Mesangial cell (primary cell): ENCODE results near the gene CTU2. TPM values are rescaled to one million over a fixed set of nuclear protein-coding genes. Genes with fewer than 3 reads are reported as not detected.

Experiments
- total RNA-seq: library from RNA; depleted of rRNA; stranded (reverse); fragments of >200 nt; gene quantifications from 2 replicates; pipeline ENCODE4 v1.2.3, GENCODE V29; 2015

Gene CTU2
- 18.8 and 23.3 TPM in 2 replicates for total RNA-seq

DNA sequence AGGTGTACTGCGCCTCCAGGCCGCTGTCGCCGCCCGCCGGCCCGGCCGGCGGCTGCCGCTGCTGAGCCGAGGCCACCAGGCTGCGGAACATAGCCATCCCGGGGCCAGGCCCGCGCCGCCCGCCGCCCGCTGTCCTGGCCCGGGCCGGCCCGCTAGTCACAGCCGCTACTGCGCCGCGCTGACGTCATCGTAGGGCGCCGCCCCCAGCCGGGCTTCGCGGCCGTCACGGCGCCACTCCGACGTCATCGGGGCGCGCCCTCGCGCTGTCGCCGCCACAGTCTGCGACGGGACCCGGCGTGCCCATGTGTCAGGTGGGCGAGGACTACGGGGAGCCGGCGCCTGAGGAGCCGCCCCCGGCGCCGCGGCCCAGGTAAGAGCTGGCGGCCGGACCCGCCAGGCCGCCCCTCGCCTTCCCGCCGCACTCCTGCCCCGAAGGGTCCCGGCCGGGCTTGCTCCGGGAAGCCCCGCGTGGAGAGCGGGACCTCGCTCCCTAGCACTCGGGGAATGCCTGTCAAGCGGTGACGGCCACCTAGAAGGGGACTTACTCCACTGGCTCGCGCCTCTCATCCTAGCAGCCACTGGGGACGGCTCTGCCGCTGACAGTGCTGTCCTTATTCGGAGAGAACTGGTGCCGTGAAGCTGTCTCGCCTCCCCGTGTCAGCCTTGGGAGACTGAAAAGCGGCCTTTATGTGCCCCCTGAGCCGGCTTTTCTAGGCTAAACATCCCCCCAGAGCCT lies at the start of gene CTU2, which contains the start of gene RNF166:
Gene CTU2, plus strand, starts transcription at position 275 of the 736 bp plus-strand sequence. Its CDS starts 28 bp downstream, at position 303.
Gene RNF166, minus strand, starts transcription at position 180 of the 736 bp plus-strand sequence. Its CDS starts 83 bp downstream, at position 97.

DNA sequence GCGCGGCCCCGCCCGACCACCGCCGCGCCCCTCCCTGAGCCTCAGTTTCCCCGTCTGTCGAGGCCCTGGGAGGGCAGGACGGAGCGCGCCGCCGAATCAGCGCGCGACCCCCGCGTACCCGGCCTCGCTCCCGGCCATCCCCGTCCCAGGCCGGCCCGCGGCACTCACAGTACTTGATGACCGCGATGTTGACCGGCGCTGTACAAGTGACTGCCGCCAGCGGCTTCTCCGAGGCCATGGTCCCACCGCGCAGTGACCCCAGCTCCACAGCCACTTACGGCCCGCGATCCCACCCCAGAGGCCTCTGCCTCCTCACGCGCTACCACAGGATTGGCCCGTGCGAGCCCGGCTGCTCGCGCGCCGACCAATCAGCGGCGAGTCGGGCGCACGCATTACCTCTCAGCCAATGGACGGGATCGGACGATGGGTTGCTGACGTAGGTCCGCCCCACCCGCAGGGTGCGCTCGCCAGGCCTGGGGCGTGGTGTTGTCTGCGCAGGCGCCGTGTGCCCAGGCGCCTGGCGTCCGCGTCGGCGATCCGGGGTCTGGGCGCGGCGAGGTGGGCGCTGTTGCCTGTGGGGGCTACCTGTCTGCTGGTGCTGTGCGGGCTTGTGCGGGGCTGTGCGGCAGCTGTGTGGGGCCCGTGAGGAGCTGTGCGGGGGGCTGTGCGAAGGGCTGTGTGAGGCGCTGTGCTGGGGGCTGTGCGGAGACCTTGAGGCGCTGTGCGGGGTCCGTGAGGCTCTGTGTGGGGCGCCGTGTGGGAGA lies 43.3 kb upstream of the CTU2 start, which contains the start of gene MVD:
Gene MVD, minus strand, starts transcription at position 249 of the 764 bp plus-strand sequence. Its CDS starts 11 bp downstream, at position 238.

DNA sequence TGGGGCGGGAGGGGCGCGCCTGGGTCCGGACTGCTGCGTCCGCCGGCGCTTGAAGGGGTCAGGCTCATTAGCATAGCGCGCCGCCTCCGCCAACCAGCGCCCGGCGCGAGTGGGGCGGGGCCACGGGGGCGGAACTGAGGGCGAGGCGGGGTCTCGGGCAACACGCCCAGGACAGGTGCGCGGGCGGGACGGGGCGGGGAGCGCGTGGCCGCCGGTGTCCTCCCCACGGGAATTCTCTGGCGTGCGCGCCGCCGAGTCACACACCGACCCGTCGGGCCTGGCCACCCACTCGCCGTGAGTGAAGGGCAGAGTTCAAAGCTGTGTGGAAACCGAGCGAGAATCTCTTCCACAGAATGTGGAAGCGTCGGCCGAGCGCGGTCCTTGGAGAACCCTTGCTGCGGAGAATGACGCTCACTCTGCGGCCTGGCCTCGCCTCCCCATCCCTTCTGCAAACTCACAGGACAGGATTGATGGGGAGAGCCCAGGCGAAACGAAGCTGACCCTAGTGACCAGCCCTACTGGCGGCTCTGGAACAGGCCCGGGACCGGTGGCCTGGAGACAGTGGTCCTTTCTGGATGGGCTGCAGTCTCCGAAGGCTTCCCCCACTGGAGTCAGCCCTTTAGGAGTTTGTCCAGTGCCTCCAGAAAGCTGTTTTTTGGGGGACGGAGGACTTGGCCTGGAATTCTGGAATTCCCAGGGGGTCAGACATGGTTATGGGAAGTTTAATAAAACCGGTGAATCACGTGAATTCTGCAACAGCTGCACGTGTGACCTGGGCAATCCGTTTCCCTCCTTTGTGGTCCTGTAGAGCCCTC lies 19.7 kb upstream of the CTU2 start, which contains the start of gene SNAI3:
Gene SNAI3, minus strand, starts transcription at position 69 of the 815 bp plus-strand sequence. CDS start 101 bp downstream, outside the sequence.

Other genes starting within 250 kb of the CTU2 start
- gene ZC3H18, start 136.1 kb upstream of the CTU2 start, total RNA-seq: 12.4 and 16.3 TPM in 2 replicates
- not detected in 2 replicates for gene IL17C, start 67.9 kb upstream of the CTU2 start, total RNA-seq
- 892 and 1,214 TPM in 2 replicates for gene CYBA, start 55.5 kb upstream of the CTU2 start, total RNA-seq
- gene MVD, start 43.4 kb upstream of the CTU2 start, total RNA-seq: 56.9 and 89.5 TPM in 2 replicates
- gene SNAI3, start 20.0 kb upstream of the CTU2 start, total RNA-seq: 0.25 TPM in 1 of 2 replicates, not detected in the other
- gene RNF166, start 95 bp upstream of the CTU2 start, total RNA-seq: 31.0 and 34.7 TPM in 2 replicates
- gene PIEZO1, start 78.7 kb downstream of the CTU2 start, total RNA-seq: 330 and 378 TPM in 2 replicates
- 20.4 and 63.6 TPM in 2 replicates for gene CDT1, start 97.3 kb downstream of the CTU2 start, total RNA-seq
- 196 and 238 TPM in 2 replicates for gene APRT, start 105.4 kb downstream of the CTU2 start, total RNA-seq
- 19.9 and 32.8 TPM in 2 replicates for gene GALNS, start 150.4 kb downstream of the CTU2 start, total RNA-seq
- 48.8 and 60.3 TPM in 2 replicates for gene TRAPPC2L, start 150.6 kb downstream of the CTU2 start, total RNA-seq
- not detected in 2 replicates for gene PABPN1L, start 160.2 kb downstream of the CTU2 start, total RNA-seq